Measurements from ENCODE around the gene EFNA2.

Gene EFNA2

GRCh38 chr19:1253514-1254080 lies 32.1 kb upstream of the EFNA2 start:
- no peaks in the 10 kb centered on the region for H3K9me3 ChIP-seq (ENCODE audit: control insufficient read depth, insufficient read depth, low read length)
- H3K36me3 ChIP-seq (ENCODE audit: insufficient read depth, low read length), result peaks cover 31% of the 10 kb centered on the region
- no peak overlapping the region; the same call in 1 of the 2 replicates for H3K9ac ChIP-seq (ENCODE audit: low read depth, low read length)
- H3K4me1 ChIP-seq (ENCODE audit: insufficient read depth, low read length), result peaks cover 4% of the 10 kb centered on the region; the same call in 1 of the 2 replicates

- no peaks in the 10 kb centered on the region for H3K9me3 ChIP-seq (ENCODE audit: control insufficient read depth, insufficient read depth, low read length)
- peaks cover 31% of the 10 kb centered on the region for H3K36me3 ChIP-seq (ENCODE audit: insufficient read depth, low read length)
- no peak overlapping the region for H3K9ac ChIP-seq (ENCODE audit: low read depth, low read length)
- peaks cover 4% of the 10 kb centered on the region; the same call in 1 of the 2 replicates for H3K4me1 ChIP-seq (ENCODE audit: insufficient read depth, low read length)
Measured at GRCh38 chr19:1254081-1254527, 31.6 kb upstream of the EFNA2 start.

- H3K9ac ChIP-seq (ENCODE audit: low read depth, low read length), result no peak overlapping the region
- H3K4me1 ChIP-seq (ENCODE audit: insufficient read depth, low read length), result peaks cover 7% of the 10 kb centered on the region; the same call in 1 of the 2 replicates
- no peaks in the 10 kb centered on the region for H3K9me3 ChIP-seq (ENCODE audit: control insufficient read depth, insufficient read depth, low read length)
- H3K36me3 ChIP-seq (ENCODE audit: insufficient read depth, low read length), result peaks cover 31% of the 10 kb centered on the region
Measured at GRCh38 chr19:1254530-1255185, 31.0 kb upstream of the EFNA2 start.

- Histone ChIP-seq H3K36me3 (ENCODE audit: insufficient read depth, low read length) (peaks cover 31% of the 10 kb centered on the region), H3K9ac (ENCODE audit: low read depth, low read length) (no peak overlapping the region), H3K4me1 (ENCODE audit: insufficient read depth, low read length) (peaks cover 12% of the 10 kb centered on the region; the same call in 1 of the 2 replicates), H3K9me3 (ENCODE audit: control insufficient read depth, insufficient read depth, low read length) (no peaks in the 10 kb centered on the region)
Measured at GRCh38 chr19:1255186-1256161, 30.2 kb upstream of the EFNA2 start.

GRCh38 chr19:1256646-1257474 lies 28.8 kb upstream of the EFNA2 start:
- Histone ChIP-seq H3K4me1 (ENCODE audit: insufficient read depth, low read length) (peaks cover 12% of the 10 kb centered on the region; the same call in 1 of the 2 replicates), H3K36me3 (ENCODE audit: insufficient read depth, low read length) (peaks cover 27% of the 10 kb centered on the region), H3K9ac (ENCODE audit: low read depth, low read length) (no peak overlapping the region), H3K9me3 (ENCODE audit: control insufficient read depth, insufficient read depth, low read length) (no peaks in the 10 kb centered on the region)

- Histone ChIP-seq H3K9me3 (ENCODE audit: control insufficient read depth, insufficient read depth, low read length) (no peaks in the 10 kb centered on the region), H3K9ac (ENCODE audit: low read depth, low read length) (no peak overlapping the region), H3K4me1 (ENCODE audit: insufficient read depth, low read length) (peaks cover 12% of the 10 kb centered on the region; the same call in 1 of the 2 replicates), H3K36me3 (ENCODE audit: insufficient read depth, low read length) (peaks cover 26% of the 10 kb centered on the region)
Measured at GRCh38 chr19:1257475-1258162, 28.1 kb upstream of the EFNA2 start.

- Histone ChIP-seq H3K9ac (ENCODE audit: low read depth, low read length) (no peak overlapping the region), H3K36me3 (ENCODE audit: insufficient read depth, low read length) (peaks cover 26% of the 10 kb centered on the region), H3K4me1 (ENCODE audit: insufficient read depth, low read length) (peaks cover 15% of the 10 kb centered on the region; the same call in 1 of the 2 replicates), H3K9me3 (ENCODE audit: control insufficient read depth, insufficient read depth, low read length) (no peaks in the 10 kb centered on the region)
Measured at GRCh38 chr19:1258163-1258492, 27.5 kb upstream of the EFNA2 start.

GRCh38 chr19:1258707-1259205 lies 26.9 kb upstream of the EFNA2 start:
- Histone ChIP-seq H3K9ac (ENCODE audit: low read depth, low read length) (0 out of 2 replicates have a peak overlapping the region, but pooled peaks have one; percentile 41), H3K36me3 (ENCODE audit: insufficient read depth, low read length) (peaks cover 21% of the 10 kb centered on the region), H3K4me1 (ENCODE audit: insufficient read depth, low read length) (peaks cover 14% of the 10 kb centered on the region; the same call in 1 of the 2 replicates), H3K9me3 (ENCODE audit: control insufficient read depth, insufficient read depth, low read length) (no peaks in the 10 kb centered on the region)

- Histone ChIP-seq H3K36me3 (ENCODE audit: insufficient read depth, low read length) (peaks cover 16% of the 10 kb centered on the region), H3K9ac (ENCODE audit: low read depth, low read length) (peak overlapping the region; percentile 41), H3K4me1 (ENCODE audit: insufficient read depth, low read length) (peaks cover 14% of the 10 kb centered on the region; the same call in 1 of the 2 replicates), H3K9me3 (ENCODE audit: control insufficient read depth, insufficient read depth, low read length) (no peaks in the 10 kb centered on the region)
Measured at GRCh38 chr19:1259206-1259875, 26.3 kb upstream of the EFNA2 start.

- peaks cover 20% of the 10 kb centered on the region for H3K4me1 ChIP-seq (ENCODE audit: insufficient read depth, low read length)
- H3K9ac ChIP-seq (ENCODE audit: low read depth, low read length), result peak overlapping the region; percentile 41
- H3K36me3 ChIP-seq (ENCODE audit: insufficient read depth, low read length), result peaks cover 8% of the 10 kb centered on the region
- H3K9me3 ChIP-seq (ENCODE audit: control insufficient read depth, insufficient read depth, low read length), result no peaks in the 10 kb centered on the region
Measured at GRCh38 chr19:1259876-1260748, 25.6 kb upstream of the EFNA2 start.

- peak overlapping the region; percentile 70 for H3K9ac ChIP-seq (ENCODE audit: low read depth, low read length)
- H3K9me3 ChIP-seq (ENCODE audit: control insufficient read depth, insufficient read depth, low read length), result no peaks in the 10 kb centered on the region
- H3K36me3 ChIP-seq (ENCODE audit: insufficient read depth, low read length), result peaks cover under 1% of the 10 kb centered on the region
- H3K4me1 ChIP-seq (ENCODE audit: insufficient read depth, low read length), result peaks cover 22% of the 10 kb centered on the region
Measured at GRCh38 chr19:1260749-1261537, 24.7 kb upstream of the EFNA2 start.

- no peaks in the 10 kb centered on the region; the same call in none of the 2 replicates for H3K36me3 ChIP-seq (ENCODE audit: insufficient read depth, low read length)
- peak overlapping the region; percentile 70 for H3K9ac ChIP-seq (ENCODE audit: low read depth, low read length)
- no peaks in the 10 kb centered on the region for H3K9me3 ChIP-seq (ENCODE audit: control insufficient read depth, insufficient read depth, low read length)
- H3K4me1 ChIP-seq (ENCODE audit: insufficient read depth, low read length), result peaks cover 22% of the 10 kb centered on the region
Measured at GRCh38 chr19:1261538-1261797, 24.2 kb upstream of the EFNA2 start.

Data from ES-I3 (cell line).